ENCODE measurements around the gene TINAGL1.

The TINAGL1 gene, protein sequence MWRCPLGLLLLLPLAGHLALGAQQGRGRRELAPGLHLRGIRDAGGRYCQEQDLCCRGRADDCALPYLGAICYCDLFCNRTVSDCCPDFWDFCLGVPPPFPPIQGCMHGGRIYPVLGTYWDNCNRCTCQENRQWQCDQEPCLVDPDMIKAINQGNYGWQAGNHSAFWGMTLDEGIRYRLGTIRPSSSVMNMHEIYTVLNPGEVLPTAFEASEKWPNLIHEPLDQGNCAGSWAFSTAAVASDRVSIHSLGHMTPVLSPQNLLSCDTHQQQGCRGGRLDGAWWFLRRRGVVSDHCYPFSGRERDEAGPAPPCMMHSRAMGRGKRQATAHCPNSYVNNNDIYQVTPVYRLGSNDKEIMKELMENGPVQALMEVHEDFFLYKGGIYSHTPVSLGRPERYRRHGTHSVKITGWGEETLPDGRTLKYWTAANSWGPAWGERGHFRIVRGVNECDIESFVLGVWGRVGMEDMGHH

DNA sequence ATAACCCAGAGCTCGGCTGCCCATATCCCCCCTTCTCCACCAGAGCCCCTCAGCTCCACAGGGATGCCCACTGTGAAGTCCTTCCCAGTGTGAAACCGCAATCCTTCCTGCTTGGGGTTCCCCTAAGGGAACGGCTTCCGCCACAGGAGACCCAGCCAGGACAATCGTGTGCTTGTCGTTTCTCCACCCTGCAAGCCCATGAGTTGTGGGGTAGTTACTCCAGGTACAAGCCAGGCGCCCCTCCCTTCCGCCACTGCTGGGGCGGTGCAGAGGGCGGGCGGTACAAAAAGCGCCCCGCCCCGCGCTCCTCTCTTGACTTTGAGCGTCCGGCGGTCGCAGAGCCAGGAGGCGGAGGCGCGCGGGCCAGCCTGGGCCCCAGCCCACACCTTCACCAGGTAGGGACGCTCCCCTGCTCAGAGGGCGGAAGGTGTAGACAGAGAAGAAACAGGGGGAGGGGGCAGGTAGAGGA lies at the start of gene TINAGL1:
TINAGL1 (plus strand) TSS at position 315 of the 469 bp plus-strand sequence. CDS start 634 bp downstream, outside the sequence.
- peak within 1 kb of the TSS; percentile 47 for H3K4me3 ChIP-seq (ENCODE audit: low read depth, low read length)
- no peaks in the 10 kb centered on the region for H3K36me3 ChIP-seq (ENCODE audit: control insufficient read depth, insufficient read depth, low read length)
- peaks cover 43% of the 10 kb centered on the region for H3K4me1 ChIP-seq (ENCODE audit: control insufficient read depth, insufficient read depth, low read length)
- H3K27ac ChIP-seq (ENCODE audit: low read depth, low read length), result peak within 1 kb of the TSS; percentile 29
- H3K9me3 ChIP-seq (ENCODE audit: control insufficient read depth, insufficient read depth, low read length), result no peaks in the 10 kb centered on the region
- no peaks in the 10 kb centered on the region for H3K27me3 ChIP-seq (ENCODE audit: control insufficient read depth, insufficient read depth, low read length)
- no peak within 1 kb of the TSS for H3K9ac ChIP-seq (ENCODE audit: low read depth, low read length)

DNA sequence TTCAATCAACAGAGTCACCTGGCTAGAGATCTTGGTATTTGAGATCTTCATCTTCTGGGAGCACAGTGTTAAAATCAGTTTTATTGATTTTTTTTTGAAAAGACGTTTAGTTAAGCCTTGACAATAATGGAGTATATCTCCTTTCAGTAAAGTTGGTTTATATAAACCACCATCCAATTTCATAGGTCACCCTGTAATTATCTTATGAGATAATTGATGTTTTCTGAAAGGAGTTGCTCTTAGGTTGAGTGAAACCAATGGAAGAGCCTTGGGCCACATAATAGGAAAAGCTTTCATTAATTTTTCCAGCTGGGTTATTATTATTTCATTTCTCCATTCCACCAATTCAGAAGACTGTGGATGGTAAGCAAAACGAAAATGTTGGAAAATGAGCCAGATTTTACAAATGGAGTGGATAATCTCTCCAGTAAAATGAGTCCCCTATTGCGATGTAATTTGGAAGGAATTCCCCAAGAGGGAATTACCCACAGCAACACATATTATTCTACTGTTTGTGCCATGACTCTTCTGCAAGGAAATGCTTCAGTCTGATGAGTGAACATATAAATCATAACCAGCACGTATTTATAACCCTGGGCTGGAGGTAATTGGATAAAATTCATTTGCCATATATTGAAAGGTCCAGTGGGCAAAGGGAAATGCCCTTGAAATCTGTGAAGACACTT lies 46.2 kb upstream of the TINAGL1 start:
- H3K27me3 ChIP-seq (ENCODE audit: control insufficient read depth, insufficient read depth, low read length), result no peaks in the 10 kb centered on the region
- no peak overlapping the region for H3K27ac ChIP-seq (ENCODE audit: low read depth, low read length)
- no peak overlapping the region for H3K4me3 ChIP-seq (ENCODE audit: low read depth, low read length)
- no peaks in the 10 kb centered on the region for H3K9me3 ChIP-seq (ENCODE audit: control insufficient read depth, insufficient read depth, low read length)
- no peaks in the 10 kb centered on the region for H3K36me3 ChIP-seq (ENCODE audit: control insufficient read depth, insufficient read depth, low read length)
- no peak overlapping the region for H3K9ac ChIP-seq (ENCODE audit: low read depth, low read length)
- H3K4me1 ChIP-seq (ENCODE audit: control insufficient read depth, insufficient read depth, low read length), result peaks cover 8% of the 10 kb centered on the region; the same call in 1 of the 2 replicates

- Histone ChIP-seq H3K36me3 (ENCODE audit: control insufficient read depth, insufficient read depth, low read length) (no peaks in the 10 kb centered on the region), H3K9me3 (ENCODE audit: control insufficient read depth, insufficient read depth, low read length) (no peaks in the 10 kb centered on the region), H3K9ac (ENCODE audit: low read depth, low read length) (no peak overlapping the region), H3K27ac (ENCODE audit: low read depth, low read length) (no peak overlapping the region), H3K4me1 (ENCODE audit: control insufficient read depth, insufficient read depth, low read length) (peaks cover 8% of the 10 kb centered on the region; the same call in 1 of the 2 replicates), H3K4me3 (ENCODE audit: low read depth, low read length) (no peak overlapping the region), H3K27me3 (ENCODE audit: control insufficient read depth, insufficient read depth, low read length) (no peaks in the 10 kb centered on the region)
These were observed 44.9 kb upstream of the TINAGL1 start for GRCh38 chr1:31531177-31531999.

DNA sequence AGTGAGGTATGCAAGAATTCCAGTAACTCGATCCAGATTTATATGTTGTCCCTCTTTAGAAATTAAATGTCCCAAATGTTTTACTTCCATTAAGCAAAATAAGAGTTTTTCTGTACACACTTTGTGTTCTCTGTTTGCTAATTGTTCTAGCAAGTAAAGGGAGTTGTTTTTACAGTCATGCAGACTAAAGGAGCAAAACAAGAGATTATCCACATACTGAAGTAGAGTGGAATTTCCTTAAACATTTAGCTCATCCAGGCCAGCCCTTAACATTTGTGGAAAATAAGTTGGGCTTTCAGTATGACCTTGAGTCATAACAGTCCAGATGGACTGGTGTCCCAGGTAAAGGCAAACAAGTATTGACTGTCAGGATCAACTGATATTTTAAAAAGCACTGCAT lies 44.1 kb upstream of the TINAGL1 start:
- no peaks in the 10 kb centered on the region for H3K9me3 ChIP-seq (ENCODE audit: control insufficient read depth, insufficient read depth, low read length)
- no peak overlapping the region for H3K4me3 ChIP-seq (ENCODE audit: low read depth, low read length)
- H3K36me3 ChIP-seq (ENCODE audit: control insufficient read depth, insufficient read depth, low read length), result no peaks in the 10 kb centered on the region
- peaks cover 8% of the 10 kb centered on the region; the same call in 1 of the 2 replicates for H3K4me1 ChIP-seq (ENCODE audit: control insufficient read depth, insufficient read depth, low read length)
- no peaks in the 10 kb centered on the region for H3K27me3 ChIP-seq (ENCODE audit: control insufficient read depth, insufficient read depth, low read length)
- no peak overlapping the region for H3K27ac ChIP-seq (ENCODE audit: low read depth, low read length)
- H3K9ac ChIP-seq (ENCODE audit: low read depth, low read length), result no peak overlapping the region

DNA sequence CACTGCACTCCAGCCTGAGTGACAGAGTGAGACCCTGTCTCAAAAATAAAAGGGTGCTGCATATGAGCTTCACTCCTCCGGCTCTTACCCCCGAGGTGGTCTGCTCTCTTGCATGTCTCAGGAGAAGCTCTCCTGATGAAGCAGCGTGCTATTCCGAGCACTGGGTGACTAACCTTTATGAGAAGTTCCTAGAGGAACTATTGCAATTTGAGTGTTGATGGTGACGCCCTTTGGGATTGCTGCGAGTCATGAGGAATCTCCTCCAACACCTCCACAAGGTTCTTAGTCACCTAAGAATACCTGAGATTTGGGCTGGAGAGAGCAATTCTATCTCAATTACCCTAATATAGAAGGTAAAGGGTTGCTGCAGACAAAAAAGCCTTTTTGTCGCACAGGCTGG lies 40.8 kb upstream of the TINAGL1 start:
- Histone ChIP-seq H3K4me3 (ENCODE audit: low read depth, low read length) (no peak overlapping the region), H3K9ac (ENCODE audit: low read depth, low read length) (no peak overlapping the region), H3K9me3 (ENCODE audit: control insufficient read depth, insufficient read depth, low read length) (no peaks in the 10 kb centered on the region), H3K27me3 (ENCODE audit: control insufficient read depth, insufficient read depth, low read length) (no peaks in the 10 kb centered on the region), H3K36me3 (ENCODE audit: control insufficient read depth, insufficient read depth, low read length) (no peaks in the 10 kb centered on the region), H3K4me1 (ENCODE audit: control insufficient read depth, insufficient read depth, low read length) (peaks cover 8% of the 10 kb centered on the region; the same call in 1 of the 2 replicates), H3K27ac (ENCODE audit: low read depth, low read length) (no peak overlapping the region)

GRCh38 chr1:31539329-31539728 lies 37.0 kb upstream of the TINAGL1 start:
- no peak overlapping the region for H3K4me3 ChIP-seq (ENCODE audit: low read depth, low read length)
- H3K9me3 ChIP-seq (ENCODE audit: control insufficient read depth, insufficient read depth, low read length), result no peaks in the 10 kb centered on the region
- no peaks in the 10 kb centered on the region for H3K4me1 ChIP-seq (ENCODE audit: control insufficient read depth, insufficient read depth, low read length)
- no peaks in the 10 kb centered on the region for H3K27me3 ChIP-seq (ENCODE audit: control insufficient read depth, insufficient read depth, low read length)
- H3K27ac ChIP-seq (ENCODE audit: low read depth, low read length), result no peak overlapping the region
- no peaks in the 10 kb centered on the region for H3K36me3 ChIP-seq (ENCODE audit: control insufficient read depth, insufficient read depth, low read length)
- H3K9ac ChIP-seq (ENCODE audit: low read depth, low read length), result no peak overlapping the region

- no peaks in the 10 kb centered on the region for H3K36me3 ChIP-seq (ENCODE audit: control insufficient read depth, insufficient read depth, low read length)
- H3K9ac ChIP-seq (ENCODE audit: low read depth, low read length), result no peak overlapping the region
- H3K27ac ChIP-seq (ENCODE audit: low read depth, low read length), result no peak overlapping the region
- H3K27me3 ChIP-seq (ENCODE audit: control insufficient read depth, insufficient read depth, low read length), result no peaks in the 10 kb centered on the region
- no peaks in the 10 kb centered on the region for H3K4me1 ChIP-seq (ENCODE audit: control insufficient read depth, insufficient read depth, low read length)
- no peak overlapping the region for H3K4me3 ChIP-seq (ENCODE audit: low read depth, low read length)
- H3K9me3 ChIP-seq (ENCODE audit: control insufficient read depth, insufficient read depth, low read length), result no peaks in the 10 kb centered on the region
These were observed 35.1 kb upstream of the TINAGL1 start for GRCh38 chr1:31541194-31541593.

DNA sequence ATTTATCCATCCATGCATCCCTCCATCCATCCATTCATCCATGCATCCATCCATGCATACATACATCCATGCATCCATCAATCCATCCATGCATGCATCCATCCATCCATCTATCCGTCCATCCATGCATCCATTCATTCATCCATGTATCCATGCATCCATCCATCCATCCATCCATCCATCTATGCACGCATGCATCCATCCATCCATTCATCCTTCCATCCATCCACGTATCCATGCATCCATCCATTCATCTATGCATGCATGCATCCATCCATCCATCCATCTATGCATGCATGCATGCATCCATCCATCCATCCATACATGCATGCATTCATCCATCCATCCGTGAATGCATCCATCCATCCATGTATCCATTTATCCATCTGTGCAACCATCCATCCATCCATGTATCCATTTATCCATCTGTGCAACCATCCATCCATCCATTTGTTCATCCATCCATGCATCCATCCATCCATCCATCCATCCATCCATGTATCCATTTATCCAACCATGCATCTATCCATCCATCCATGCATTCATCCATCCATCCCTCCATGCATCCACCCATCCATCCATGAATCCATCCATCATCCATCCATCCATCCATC lies 30.3 kb upstream of the TINAGL1 start:
- Histone ChIP-seq H3K9ac (ENCODE audit: low read depth, low read length) (no peak overlapping the region), H3K27ac (ENCODE audit: low read depth, low read length) (no peak overlapping the region), H3K27me3 (ENCODE audit: control insufficient read depth, insufficient read depth, low read length) (no peaks in the 10 kb centered on the region), H3K4me1 (ENCODE audit: control insufficient read depth, insufficient read depth, low read length) (peaks cover 3% of the 10 kb centered on the region; the same call in 1 of the 2 replicates), H3K9me3 (ENCODE audit: control insufficient read depth, insufficient read depth, low read length) (no peaks in the 10 kb centered on the region), H3K36me3 (ENCODE audit: control insufficient read depth, insufficient read depth, low read length) (no peaks in the 10 kb centered on the region), H3K4me3 (ENCODE audit: low read depth, low read length) (no peak overlapping the region)

GRCh38 chr1:31548534-31548906 lies 27.8 kb upstream of the TINAGL1 start:
- H3K27ac ChIP-seq (ENCODE audit: low read depth, low read length), result no peak overlapping the region
- H3K4me3 ChIP-seq (ENCODE audit: low read depth, low read length), result no peak overlapping the region
- no peaks in the 10 kb centered on the region for H3K9me3 ChIP-seq (ENCODE audit: control insufficient read depth, insufficient read depth, low read length)
- H3K4me1 ChIP-seq (ENCODE audit: control insufficient read depth, insufficient read depth, low read length), result peaks cover 3% of the 10 kb centered on the region; the same call in 1 of the 2 replicates
- no peaks in the 10 kb centered on the region for H3K27me3 ChIP-seq (ENCODE audit: control insufficient read depth, insufficient read depth, low read length)
- no peaks in the 10 kb centered on the region for H3K36me3 ChIP-seq (ENCODE audit: control insufficient read depth, insufficient read depth, low read length)
- no peak overlapping the region; the same call in 1 of the 2 replicates for H3K9ac ChIP-seq (ENCODE audit: low read depth, low read length)

Measured in HUES48 (cell line).